Measurements from ENCODE around the gene PCK1.

- TF ChIP-seq CTCF (IDR thresholded peaks at IDR 0.05; ENCODE audit: extremely low read depth in 1 of 2, insufficient read depth in 1 of 2, low read depth in 1 of 2, low read length in 2 of 2) = no peak
- no peak for TF ChIP-seq EZH2 (IDR thresholded peaks at IDR 0.05; ENCODE audit: borderline replicate concordance, low read depth, low read length, severe bottlenecking)
- TF ChIP-seq POLR2A (IDR thresholded peaks at IDR 0.05; ENCODE audit: low read depth, low read length) = no peak
Observed at GRCh38 chr20:57566803-57567459, 6.0 kb downstream of the PCK1 start.

Data from endothelial cell of umbilical vein (primary cell).